Nephron progenitor cell (in vitro differentiated cells): Measurements from ENCODE around the gene PRKCQ.

Experiments
- DNase-seq: peaks from one replicate; pipeline ENCODE4 v3.0.0; 2021
- H3K27ac Mint-ChIP-seq: 2 replicates; pipeline ENCODE4 v1.8.0; 2021; ENCODE audit warnings: mild to moderate bottlenecking, moderate library complexity, mixed read lengths
- H3K27me3 Mint-ChIP-seq: 2 replicates; pipeline ENCODE4 v1.8.0; 2021; ENCODE audit warnings: mild to moderate bottlenecking, low read depth, mixed read lengths; ENCODE audit not compliant: poor library complexity
- H3K36me3 Mint-ChIP-seq: 2 replicates; pipeline ENCODE4 v1.8.0; 2021; ENCODE audit warnings: low read depth, mixed read lengths
- H3K4me1 Mint-ChIP-seq: 2 replicates; pipeline ENCODE4 v1.8.0; 2021; ENCODE audit warnings: mixed read lengths
- H3K4me3 Mint-ChIP-seq: 2 replicates; pipeline ENCODE4 v1.8.0; 2021; ENCODE audit warnings: mild to moderate bottlenecking, moderate library complexity, mixed read lengths
- H3K9me3 Mint-ChIP-seq: 2 replicates; pipeline ENCODE4 v1.8.0; 2021; ENCODE audit warnings: mild to moderate bottlenecking, moderate library complexity, mixed read lengths
- TF ChIP-seq, protein P1 (sequence below): fragments of 200-600 bp; sonication (generic); IDR thresholded peaks from 2 replicates; pipeline ENCODE4 v1.5.0; 2021; ENCODE audit warnings: antibody characterized with exemption

PRKCQ gene

GRCh38 chr10:6505300-6505699, 74.8 kb downstream of the PRKCQ start:
- no peak overlapping the region for H3K4me3 Mint-ChIP-seq
- DNase-seq: no peak
- H3K36me3 Mint-ChIP-seq: peaks cover 36% of the 10 kb centered on the region
- H3K27ac Mint-ChIP-seq: no peak overlapping the region
- H3K4me1 Mint-ChIP-seq: no peaks in the 10 kb centered on the region
- H3K9me3 Mint-ChIP-seq: peaks cover 4% of the 10 kb centered on the region
- TF ChIP-seq, protein P1, sequence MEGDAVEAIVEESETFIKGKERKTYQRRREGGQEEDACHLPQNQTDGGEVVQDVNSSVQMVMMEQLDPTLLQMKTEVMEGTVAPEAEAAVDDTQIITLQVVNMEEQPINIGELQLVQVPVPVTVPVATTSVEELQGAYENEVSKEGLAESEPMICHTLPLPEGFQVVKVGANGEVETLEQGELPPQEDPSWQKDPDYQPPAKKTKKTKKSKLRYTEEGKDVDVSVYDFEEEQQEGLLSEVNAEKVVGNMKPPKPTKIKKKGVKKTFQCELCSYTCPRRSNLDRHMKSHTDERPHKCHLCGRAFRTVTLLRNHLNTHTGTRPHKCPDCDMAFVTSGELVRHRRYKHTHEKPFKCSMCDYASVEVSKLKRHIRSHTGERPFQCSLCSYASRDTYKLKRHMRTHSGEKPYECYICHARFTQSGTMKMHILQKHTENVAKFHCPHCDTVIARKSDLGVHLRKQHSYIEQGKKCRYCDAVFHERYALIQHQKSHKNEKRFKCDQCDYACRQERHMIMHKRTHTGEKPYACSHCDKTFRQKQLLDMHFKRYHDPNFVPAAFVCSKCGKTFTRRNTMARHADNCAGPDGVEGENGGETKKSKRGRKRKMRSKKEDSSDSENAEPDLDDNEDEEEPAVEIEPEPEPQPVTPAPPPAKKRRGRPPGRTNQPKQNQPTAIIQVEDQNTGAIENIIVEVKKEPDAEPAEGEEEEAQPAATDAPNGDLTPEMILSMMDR: no peak
- H3K27me3 Mint-ChIP-seq: no peaks in the 10 kb centered on the region

GRCh38 chr10:6504296-6504695, 75.8 kb downstream of the PRKCQ start:
- Mint-ChIP-seq H3K4me1 (no peaks in the 10 kb centered on the region), H3K4me3 (no peak overlapping the region)
- DNase-seq: no peak

GRCh38 chr10:6503171-6503570, 76.9 kb downstream of the PRKCQ start:
- Mint-ChIP-seq H3K9me3 (no peaks in the 10 kb centered on the region), H3K36me3 (peaks cover 30% of the 10 kb centered on the region), H3K27me3 (no peaks in the 10 kb centered on the region), H3K27ac (no peak overlapping the region), H3K4me1 (no peaks in the 10 kb centered on the region), H3K4me3 (no peak overlapping the region)
- no peak for DNase-seq
- TF ChIP-seq, protein P1: no peak

More at GRCh38 chr10:6504296-6504695, 75.8 kb downstream of the PRKCQ start:
- H3K9me3 Mint-ChIP-seq: no peaks in the 10 kb centered on the region
- TF ChIP-seq, protein P1: no peak
- peaks cover 29% of the 10 kb centered on the region for H3K36me3 Mint-ChIP-seq
- no peaks in the 10 kb centered on the region for H3K27me3 Mint-ChIP-seq
- H3K27ac Mint-ChIP-seq: no peak overlapping the region

DNA sequence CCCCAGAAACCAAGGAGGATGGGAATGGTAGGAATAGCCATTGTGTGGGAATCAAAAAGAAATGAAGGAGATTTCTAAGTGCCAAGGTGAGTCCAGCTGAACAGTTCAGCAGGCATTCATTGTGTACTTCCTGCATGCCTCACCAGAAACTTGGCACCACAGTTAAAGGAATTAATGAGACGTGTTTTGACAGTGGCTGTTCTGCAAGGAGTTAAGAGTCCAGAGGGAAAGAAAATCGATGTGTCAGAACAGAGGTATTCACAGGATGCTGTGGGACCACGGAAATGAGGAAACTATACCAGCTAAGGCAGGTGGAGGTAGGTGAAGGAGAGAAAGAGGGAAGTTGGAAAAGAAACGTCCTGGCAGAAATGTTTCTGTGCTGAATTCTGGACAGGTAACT, 78.1 kb downstream of the PRKCQ start:
- TF ChIP-seq, protein P1: no peak
- DNase-seq: no peak

DNA sequence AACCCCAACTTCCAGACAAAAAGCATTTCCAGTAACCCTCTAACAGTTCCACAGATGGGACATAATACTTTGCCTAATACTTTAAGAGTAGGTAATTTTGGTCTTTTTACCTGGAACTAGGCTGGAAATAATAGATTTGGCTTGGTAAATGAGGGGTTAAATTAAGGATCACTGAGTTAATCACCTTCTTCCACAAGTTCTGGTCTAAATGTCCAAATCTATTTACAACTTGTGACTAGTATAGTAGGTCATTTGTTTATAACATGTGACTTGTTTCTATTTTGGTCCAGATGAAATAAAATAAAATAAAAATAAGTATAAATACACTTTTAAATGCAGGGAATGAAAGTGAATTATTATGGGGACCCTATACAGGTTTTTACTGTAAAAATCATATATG, 80.1 kb downstream of the PRKCQ start:
- DNase-seq: no peak
- TF ChIP-seq, protein P1: no peak
- peaks cover 31% of the 10 kb centered on the region for H3K36me3 Mint-ChIP-seq
- H3K27me3 Mint-ChIP-seq: no peaks in the 10 kb centered on the region
- H3K4me1 Mint-ChIP-seq: no peaks in the 10 kb centered on the region
- no peak overlapping the region for H3K4me3 Mint-ChIP-seq
- H3K9me3 Mint-ChIP-seq: no peaks in the 10 kb centered on the region
- H3K27ac Mint-ChIP-seq: no peak overlapping the region

More for the DNA sequence above, 78.1 kb downstream of the PRKCQ start:
- peaks cover 31% of the 10 kb centered on the region for H3K36me3 Mint-ChIP-seq
- no peaks in the 10 kb centered on the region for H3K9me3 Mint-ChIP-seq
- no peaks in the 10 kb centered on the region for H3K27me3 Mint-ChIP-seq
- H3K4me1 Mint-ChIP-seq: no peaks in the 10 kb centered on the region
- no peak overlapping the region for H3K4me3 Mint-ChIP-seq
- no peak overlapping the region for H3K27ac Mint-ChIP-seq

DNA sequence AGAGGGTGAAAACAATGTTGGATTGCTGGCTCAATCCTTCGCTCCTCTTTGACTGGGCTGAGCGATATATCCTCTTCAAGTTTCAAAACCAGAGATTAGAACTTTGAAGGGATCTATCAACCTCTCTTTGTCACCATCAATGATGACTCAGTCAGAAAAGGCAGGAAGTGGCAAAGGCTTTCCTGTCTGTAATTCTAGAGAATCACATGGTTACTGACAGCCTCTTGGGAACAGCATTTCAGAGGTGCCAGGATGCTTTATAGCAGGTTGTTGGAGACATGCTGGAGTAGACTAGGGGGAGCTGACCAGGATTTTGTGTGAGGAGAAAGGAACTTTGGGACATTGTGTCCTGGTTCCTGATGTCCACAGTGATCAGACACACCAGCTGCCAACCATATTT, 81.3 kb downstream of the PRKCQ start:
- Mint-ChIP-seq H3K9me3 (no peaks in the 10 kb centered on the region), H3K27me3 (no peaks in the 10 kb centered on the region), H3K4me3 (no peak overlapping the region), H3K36me3 (peaks cover 31% of the 10 kb centered on the region), H3K27ac (no peak overlapping the region), H3K4me1 (no peaks in the 10 kb centered on the region)
- TF ChIP-seq, protein P1: no peak
- no peak for DNase-seq
